Activated naive CD4-positive, alpha-beta T cell treated with anti-CD3 and anti-CD28 coated beads for 36 hours (primary cell): ENCODE results near the gene CMTM2. TPM values are rescaled to one million over a fixed set of nuclear protein-coding genes. Genes with fewer than 3 reads are reported as not detected.
"Not testable (repeated sequence)": the region's sequence is repeated elsewhere in the genome, so short reads cannot be mapped to it uniquely, and the experiment has no call there.

Experiments used
- CTCF ChIA-PET: fragments of 350-600 bp; sonication (Branson Sonifier 250); formaldehyde crosslinking; loops from one replicate; lab custom pipeline; 2021; ENCODE audit warnings: antibody characterized with exemption; lab: Charles Lee
- DNase-seq: peaks from one replicate; pipeline ENCODE4 v3.0.0-alpha.2; 2020
- H3K27ac Mint-ChIP-seq: one replicate; pipeline ENCODE4 v1.8.0; 2021; ENCODE audit warnings: mild to moderate bottlenecking, mixed read lengths
- H3K27me3 Mint-ChIP-seq: one replicate; pipeline ENCODE4 v1.8.0; 2021; ENCODE audit warnings: low read depth, mixed read lengths
- H3K36me3 Mint-ChIP-seq: one replicate; pipeline ENCODE4 v1.8.0; 2021; ENCODE audit warnings: low read depth, mixed read lengths
- H3K4me1 Mint-ChIP-seq: one replicate; pipeline ENCODE4 v1.8.0; 2021; ENCODE audit warnings: low read depth, mixed read lengths
- H3K4me3 Mint-ChIP-seq: one replicate; pipeline ENCODE4 v1.8.0; 2021; ENCODE audit warnings: mild to moderate bottlenecking, moderate library complexity, mixed read lengths
- H3K9me3 Mint-ChIP-seq: one replicate; pipeline ENCODE4 v1.8.0; 2021; ENCODE audit warnings: mixed read lengths
- intact Hi-C: fragments of 100-400 bp; cut with micrococcal nuclease; formaldehyde crosslinking; loops from one replicate; pipeline ENCODE4 v1.15.1; 2023
- total RNA-seq, 2 experiments: library from RNA; stranded (reverse); gene quantifications; one replicate each; pipeline ENCODE4 v1.2.3, GENCODE V29; 2021

Gene CMTM2
- total RNA-seq, 2 experiments from 2014 or later = not detected

DNA sequence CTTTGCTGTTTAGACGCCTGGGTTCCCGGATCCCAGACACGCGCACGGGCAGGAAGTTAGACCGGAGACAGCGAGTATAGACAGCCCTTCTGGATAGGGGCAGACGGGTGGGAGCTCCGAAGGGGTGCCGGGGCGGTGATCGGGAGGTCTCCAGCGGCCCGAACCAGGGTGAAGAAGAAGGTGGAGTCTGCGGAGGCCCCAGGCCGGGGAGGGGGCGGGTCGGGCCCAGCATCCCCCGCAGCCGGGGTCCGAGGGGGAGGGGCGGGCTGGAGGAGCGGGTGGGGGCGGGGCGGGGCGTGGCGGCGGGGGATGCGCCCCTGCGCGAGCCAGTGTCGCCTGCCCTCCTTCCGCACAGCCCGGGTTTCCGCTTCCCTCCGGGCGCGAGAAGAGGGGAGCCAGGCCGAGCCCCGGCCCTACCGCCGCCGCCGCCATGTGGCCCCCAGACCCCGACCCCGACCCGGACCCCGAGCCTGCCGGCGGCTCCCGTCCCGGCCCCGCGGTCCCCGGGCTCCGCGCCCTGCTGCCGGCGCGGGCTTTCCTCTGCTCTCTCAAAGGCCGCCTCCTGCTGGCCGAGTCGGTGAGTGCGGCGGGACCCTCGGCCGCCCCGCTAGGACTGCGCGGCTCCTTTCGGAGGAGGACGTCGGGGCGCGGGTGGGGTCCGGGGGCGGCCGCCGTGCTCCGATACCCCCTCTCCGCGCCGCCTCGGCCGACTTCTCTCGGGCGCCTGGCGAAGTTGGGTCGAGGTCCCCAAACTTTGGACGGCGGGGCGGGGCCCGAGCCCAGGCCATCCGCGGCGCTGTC is 25.3 kb downstream of the CMTM2 start, which contains the start of gene CMTM3:
Gene CMTM3 (plus strand): TSS at position 329 of the 801 bp plus-strand sequence. CDS start 102 bp downstream, at position 431.
- Mint-ChIP-seq H3K27me3 (no peaks in the 10 kb centered on the region), H3K4me3 (peak within 1 kb of the TSS; percentile 90), H3K27ac (peak within 1 kb of the TSS; percentile 85), H3K9me3 (peaks cover 11% of the 10 kb centered on the region), H3K36me3 (peaks cover 2% of the 10 kb centered on the region), H3K4me1 (peaks cover 40% of the 10 kb centered on the region)
- peak; percentile 70 for DNase-seq
- intact Hi-C loops = loop anchor here (1.0 kb wide), 5 partner anchors 14 to 196 kb away; partner anchors contain the start of gene CKLF
- CTCF ChIA-PET = interaction anchor here (0.5 to 2.2 kb wide), 10 partner anchors 11 to 199 kb away, joined by 3 to 14 read pairs (median 4); no protein-coding TSS in a partner anchor

DNA sequence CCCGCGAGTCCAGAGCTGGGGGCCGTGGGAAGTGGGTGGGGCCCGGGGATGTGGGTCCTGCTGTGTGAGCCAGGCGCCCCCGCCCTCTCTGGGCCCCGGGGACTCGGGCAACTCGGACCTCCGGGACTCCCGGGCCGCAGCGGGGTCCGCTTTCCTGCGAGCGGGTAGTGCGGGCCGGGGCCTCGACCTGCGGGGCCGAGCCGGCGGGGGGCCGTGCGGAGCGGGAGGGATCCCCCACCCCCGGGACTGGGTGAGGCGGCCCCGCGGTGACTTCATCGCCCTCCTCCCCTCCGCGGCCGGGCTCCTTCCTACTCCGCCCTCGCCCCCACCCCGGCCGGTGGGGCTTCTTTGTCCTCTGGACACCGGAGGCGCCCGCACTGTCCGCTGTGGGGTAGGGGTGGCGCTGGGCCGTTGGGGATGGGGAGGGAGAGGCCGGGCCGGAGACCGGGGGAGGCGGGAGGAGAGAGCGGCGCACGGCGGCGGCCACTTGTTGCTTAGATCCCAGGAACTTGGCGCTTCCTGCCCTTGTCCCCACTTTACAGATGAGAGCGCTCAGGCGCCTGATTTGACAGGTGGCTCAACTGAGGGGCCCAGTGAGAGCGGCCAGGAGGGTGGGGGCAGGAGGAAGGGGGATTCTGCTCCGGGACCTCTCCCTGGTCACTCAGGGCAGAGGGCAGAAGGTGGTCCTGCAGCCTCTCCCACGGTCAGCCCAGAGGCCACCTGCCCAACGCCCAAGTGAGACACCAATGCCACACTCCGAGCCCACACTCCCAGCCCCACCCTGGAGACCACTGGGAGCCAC is 26.1 kb downstream of the CMTM2 start:
- CTCF ChIA-PET = interaction anchor here (1.0 to 3.4 kb wide), 5 partner anchors 40 to 129 kb away, joined by 3 to 17 read pairs (median 4); no protein-coding TSS in a partner anchor
- peaks cover 11% of the 10 kb centered on the region for H3K9me3 Mint-ChIP-seq
- peaks cover 8% of the 10 kb centered on the region for H3K36me3 Mint-ChIP-seq
- intact Hi-C loops = loop anchor here (1.0 kb wide), 2 partner anchors 15 to 43 kb away; no protein-coding TSS in a partner anchor
- peak overlapping the region; percentile 74 for H3K4me3 Mint-ChIP-seq
- H3K4me1 Mint-ChIP-seq = peaks cover 35% of the 10 kb centered on the region
- H3K27me3 Mint-ChIP-seq = no peaks in the 10 kb centered on the region
- DNase-seq = peak; percentile 48
- peak overlapping the region; percentile 24 for H3K27ac Mint-ChIP-seq

DNA sequence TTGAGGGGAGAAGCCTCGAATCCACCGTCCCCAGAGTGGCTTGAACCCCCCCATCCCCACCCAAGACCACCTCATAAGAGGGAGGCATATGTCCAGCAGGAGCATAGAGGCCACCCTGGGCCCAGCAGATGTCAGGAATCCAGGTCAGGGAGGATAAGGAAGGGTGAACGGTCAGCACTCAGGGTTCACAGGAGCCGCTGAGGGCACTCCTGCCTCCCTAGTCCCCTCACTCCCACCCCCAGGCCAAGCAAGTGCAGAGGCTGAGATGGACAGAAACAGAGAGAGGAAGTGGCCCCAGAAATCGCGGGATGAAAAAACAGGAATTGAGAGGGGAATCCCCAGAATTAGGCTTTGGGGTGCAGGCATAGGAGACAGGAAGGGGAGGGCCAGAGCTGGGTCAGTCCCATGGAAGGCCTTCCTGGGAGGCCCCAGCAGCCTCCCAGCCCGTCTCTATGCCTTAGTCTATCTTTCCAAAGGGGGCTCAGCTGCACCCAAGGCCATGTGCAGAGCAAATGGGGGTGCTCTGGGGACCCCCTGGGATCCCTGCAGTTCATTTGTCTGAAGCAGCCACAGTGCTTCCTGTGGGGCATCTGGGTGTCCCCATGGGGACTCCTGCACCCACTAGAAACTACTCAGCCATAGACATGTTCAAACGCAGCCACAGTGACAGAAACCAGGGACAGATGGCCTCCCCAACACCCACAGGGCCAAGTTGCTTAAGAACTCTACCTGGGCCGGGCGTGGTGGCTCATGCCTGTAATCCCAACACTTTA is 26.9 kb downstream of the CMTM2 start:
- Mint-ChIP-seq H3K4me1 (peaks cover 33% of the 10 kb centered on the region), H3K9me3 (peaks cover 5% of the 10 kb centered on the region), H3K4me3 (peak overlapping the region; percentile 74), H3K27me3 (no peaks in the 10 kb centered on the region), H3K27ac (peak overlapping the region; percentile 24), H3K36me3 (peaks cover 9% of the 10 kb centered on the region)
- intact Hi-C loops = loop anchor here (1.0 kb wide), 2 partner anchors 16 to 44 kb away; no protein-coding TSS in a partner anchor
- peak; percentile 46 for DNase-seq
- CTCF ChIA-PET = interaction anchor here (0.8 to 3.4 kb wide), 3 partner anchors 11 to 201 kb away, joined by 3 to 17 read pairs (median 6); no protein-coding TSS in a partner anchor

DNA sequence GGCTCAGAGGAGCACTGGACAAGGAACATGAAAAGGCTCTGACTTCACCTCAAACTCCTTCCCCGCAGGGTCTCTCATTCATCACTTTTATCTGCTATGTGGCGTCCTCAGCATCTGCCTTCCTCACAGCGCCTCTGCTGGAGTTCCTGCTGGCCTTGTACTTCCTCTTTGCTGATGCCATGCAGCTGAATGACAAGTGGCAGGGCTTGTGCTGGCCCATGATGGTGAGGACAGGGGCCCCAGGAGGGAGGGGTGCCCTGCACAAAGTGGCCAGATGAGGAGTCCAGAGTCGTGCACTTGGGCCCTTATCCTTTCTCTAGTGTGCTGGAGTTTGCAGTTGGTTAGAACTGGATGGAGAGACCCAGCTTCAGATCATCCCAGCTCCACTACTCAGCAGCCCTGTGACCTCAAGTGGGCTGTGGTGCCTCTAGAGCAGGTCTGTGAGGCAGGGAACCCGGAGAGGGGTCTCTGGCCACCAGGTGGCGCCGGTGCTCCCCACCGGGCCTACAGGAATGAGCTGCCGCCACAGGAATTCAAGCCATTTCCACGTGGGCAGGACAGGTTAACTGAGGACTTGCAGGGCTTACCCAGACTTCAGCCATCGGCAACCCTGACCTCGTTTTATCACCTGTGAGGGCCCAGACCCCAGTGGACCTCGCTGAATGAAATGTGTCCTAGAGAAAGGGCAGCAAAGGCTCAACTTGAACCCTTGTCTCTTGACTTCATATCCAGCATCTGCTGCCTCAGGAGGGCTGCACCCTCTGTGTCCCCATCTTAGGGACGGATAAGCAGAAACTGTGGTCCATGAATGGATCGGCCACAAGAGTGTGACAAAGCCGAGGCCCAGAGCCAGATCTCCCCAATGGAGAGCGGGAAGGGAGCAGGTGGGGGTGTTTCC is 29.2 kb downstream of the CMTM2 start:
- Mint-ChIP-seq H3K27me3 (no peaks in the 10 kb centered on the region), H3K27ac (no peak overlapping the region), H3K36me3 (peaks cover 16% of the 10 kb centered on the region), H3K4me3 (no peak overlapping the region), H3K9me3 (no peaks in the 10 kb centered on the region), H3K4me1 (peaks cover 33% of the 10 kb centered on the region)
- CTCF ChIA-PET = interaction anchor here (0.8 to 3.4 kb wide), 41 partner anchors 9 to 264 kb away, joined by 3 to 17 read pairs (median 4); partner anchors contain the start of genes CKLF, CMTM1, NAE1 and TK2
- intact Hi-C loops = loop anchor here (1.0 kb wide), 6 partner anchors 43 to 265 kb away; partner anchors contain the start of genes CMTM4 and DYNC1LI2
- DNase-seq = peak; percentile 89

DNA sequence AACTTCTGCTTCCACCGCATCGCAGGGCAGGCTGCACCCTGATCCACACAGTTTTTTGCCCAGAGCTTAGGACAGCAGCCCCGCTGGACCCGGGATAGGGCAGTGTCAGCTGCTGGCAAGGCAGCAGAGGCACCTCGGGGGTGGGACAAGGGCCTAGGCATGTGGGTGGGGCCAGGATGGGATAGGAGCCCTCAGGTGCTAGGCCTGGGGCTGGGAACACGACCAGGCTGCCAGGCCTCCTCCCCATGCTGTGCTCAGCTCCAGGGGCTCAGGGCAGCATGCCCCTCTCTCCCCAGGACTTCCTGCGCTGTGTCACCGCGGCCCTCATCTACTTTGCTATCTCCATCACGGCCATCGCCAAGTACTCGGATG is 29.9 kb downstream of the CMTM2 start:
- CTCF ChIA-PET = interaction anchor here (0.8 to 3.4 kb wide), 29 partner anchors 9 to 264 kb away, joined by 3 to 17 read pairs (median 4); partner anchors contain the start of genes CKLF and NAE1
- Mint-ChIP-seq H3K27me3 (no peaks in the 10 kb centered on the region), H3K36me3 (peaks cover 16% of the 10 kb centered on the region), H3K27ac (no peak overlapping the region), H3K4me1 (peaks cover 27% of the 10 kb centered on the region), H3K4me3 (no peak overlapping the region), H3K9me3 (no peaks in the 10 kb centered on the region)
- DNase-seq = no peak
- intact Hi-C loops = no loop called here

DNA sequence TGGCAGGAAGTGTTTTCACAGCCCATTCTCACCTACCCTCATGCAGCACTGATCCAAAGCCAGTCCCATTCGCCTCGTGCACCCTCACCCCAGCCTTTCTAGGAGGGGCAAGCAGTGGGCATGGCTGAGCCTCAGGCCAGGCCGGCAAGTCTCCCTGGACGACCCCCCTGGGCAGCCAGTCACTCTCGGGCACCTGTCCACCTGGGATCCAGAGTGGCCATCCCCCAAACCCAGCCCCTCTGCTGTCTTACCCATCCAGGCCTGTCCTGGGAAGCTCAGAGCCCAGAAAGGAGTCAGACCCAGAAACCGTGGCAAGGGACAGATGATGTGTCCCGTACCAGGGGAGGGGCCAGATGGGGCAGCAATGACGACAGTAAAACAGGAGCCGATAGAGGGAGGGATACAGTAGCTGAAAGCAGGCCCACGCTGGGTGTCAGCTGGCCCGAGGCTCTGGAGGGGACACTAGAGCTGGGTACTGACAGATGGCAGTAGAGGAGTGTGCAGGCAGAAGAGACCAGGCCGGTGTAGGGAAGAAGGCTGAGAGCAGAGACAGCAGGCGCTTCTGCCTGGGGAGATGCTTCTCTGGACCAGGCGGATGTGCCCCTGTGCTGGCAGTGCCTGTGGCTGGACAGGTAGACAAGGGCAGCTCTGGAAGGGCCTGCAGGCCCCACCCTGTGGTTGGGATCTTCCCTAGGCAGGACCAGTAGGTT is 31.0 kb downstream of the CMTM2 start:
- intact Hi-C loops = no loop called here
- no peak for DNase-seq
- Mint-ChIP-seq H3K27ac (no peak overlapping the region), H3K27me3 (no peaks in the 10 kb centered on the region), H3K36me3 (peaks cover 16% of the 10 kb centered on the region), H3K9me3 (no peaks in the 10 kb centered on the region), H3K4me1 (peaks cover 27% of the 10 kb centered on the region), H3K4me3 (no peak overlapping the region)
- CTCF ChIA-PET = interaction anchor here (0.6 to 2.0 kb wide), 4 partner anchors 10 to 260 kb away, joined by 3 to 8 read pairs (median 4); partner anchors contain the start of gene NAE1

DNA sequence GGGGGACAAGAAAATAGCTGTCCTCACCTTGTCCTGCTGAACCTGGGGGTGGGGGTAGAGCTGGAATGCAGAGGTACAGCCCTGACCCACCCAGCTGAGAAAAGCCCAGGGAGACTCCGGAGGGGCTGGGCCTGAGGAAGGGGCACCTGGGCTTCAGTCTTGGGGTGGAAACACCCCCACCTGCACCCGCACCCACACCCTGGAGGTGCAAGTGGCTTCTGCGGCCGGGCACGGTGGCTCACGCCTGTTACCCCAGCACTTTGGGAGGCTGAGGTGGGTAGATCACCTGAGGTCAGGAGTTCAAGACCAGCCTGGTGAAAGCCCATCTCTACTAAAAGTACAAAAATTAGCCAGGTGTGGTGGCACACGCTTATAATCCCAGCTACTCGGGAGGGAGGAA is 32.6 kb downstream of the CMTM2 start:
- Mint-ChIP-seq H3K36me3 (peaks cover 16% of the 10 kb centered on the region), H3K4me1 (peaks cover 17% of the 10 kb centered on the region)
- CTCF ChIA-PET, intact Hi-C loops, DNase-seq, H3K27ac Mint-ChIP-seq, H3K27me3 Mint-ChIP-seq, H3K4me3 Mint-ChIP-seq, H3K9me3 Mint-ChIP-seq: not testable (repeated sequence)

DNA sequence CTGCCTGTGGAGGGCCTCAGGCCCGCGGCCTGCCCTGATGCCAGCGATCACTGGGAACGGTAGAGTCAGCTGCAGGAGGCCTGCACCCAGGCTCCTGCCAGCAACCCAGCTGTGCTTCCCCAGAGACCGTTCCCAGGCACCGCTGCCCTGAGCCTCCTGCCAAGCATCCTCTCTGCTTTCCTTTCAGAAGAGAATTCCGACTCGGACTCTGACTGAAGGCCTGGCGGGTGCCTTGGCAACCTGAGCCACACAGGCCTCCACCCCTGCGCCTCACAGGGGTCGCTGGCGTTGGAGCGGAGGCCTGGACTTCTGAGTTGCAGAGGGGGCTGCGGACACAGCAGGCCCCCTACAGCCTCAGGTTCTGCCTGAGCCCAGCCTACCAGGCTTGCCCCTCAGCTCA is 33.2 kb downstream of the CMTM2 start:
- Mint-ChIP-seq H3K9me3 (no peaks in the 10 kb centered on the region), H3K27ac (no peak overlapping the region), H3K4me3 (no peak overlapping the region), H3K4me1 (peaks cover 11% of the 10 kb centered on the region), H3K36me3 (peaks cover 16% of the 10 kb centered on the region), H3K27me3 (no peaks in the 10 kb centered on the region)
- DNase-seq = no peak
- intact Hi-C loops = no loop called here
- CTCF ChIA-PET = no interaction called here

DNA sequence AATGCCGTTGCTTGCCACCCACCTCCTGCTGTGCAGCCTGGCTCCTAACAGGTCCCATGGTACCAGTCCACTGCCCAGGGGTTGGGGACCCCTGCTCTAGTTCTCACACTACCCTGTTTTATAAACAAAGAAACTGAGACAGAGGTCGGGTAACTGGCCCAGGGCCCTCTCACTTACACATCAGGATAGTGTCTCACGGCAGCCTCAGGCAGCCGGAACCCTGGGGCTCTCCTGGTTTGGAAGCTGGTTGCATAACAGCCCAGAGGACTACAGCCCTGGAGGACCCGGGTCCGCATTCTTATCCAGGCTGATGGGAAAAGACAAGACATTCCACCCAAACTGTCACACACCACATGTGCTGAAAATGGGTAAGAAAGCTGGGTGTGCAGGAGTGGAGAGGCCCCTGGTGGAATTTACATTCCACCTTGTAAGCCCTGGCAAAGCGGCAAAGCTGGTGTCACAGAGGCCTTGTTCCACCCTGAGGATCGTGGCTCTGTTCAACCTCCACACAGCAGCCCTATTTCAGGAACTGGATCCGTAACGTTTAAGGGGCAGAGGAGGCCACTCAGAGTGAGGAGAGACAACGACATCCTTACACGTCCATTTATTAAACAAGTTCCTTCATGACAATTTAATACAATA is 35.0 kb downstream of the CMTM2 start:
- Mint-ChIP-seq H3K4me3 (no peak overlapping the region), H3K27me3 (no peaks in the 10 kb centered on the region), H3K27ac (no peak overlapping the region), H3K4me1 (no peaks in the 10 kb centered on the region), H3K9me3 (no peaks in the 10 kb centered on the region), H3K36me3 (peaks cover 15% of the 10 kb centered on the region)
- CTCF ChIA-PET = interaction anchor here (1.0 kb wide), 1 partner anchor 51 kb away, joined by 3 read pairs; no protein-coding TSS in a partner anchor
- DNase-seq = no peak
- intact Hi-C loops = no loop called here

DNA sequence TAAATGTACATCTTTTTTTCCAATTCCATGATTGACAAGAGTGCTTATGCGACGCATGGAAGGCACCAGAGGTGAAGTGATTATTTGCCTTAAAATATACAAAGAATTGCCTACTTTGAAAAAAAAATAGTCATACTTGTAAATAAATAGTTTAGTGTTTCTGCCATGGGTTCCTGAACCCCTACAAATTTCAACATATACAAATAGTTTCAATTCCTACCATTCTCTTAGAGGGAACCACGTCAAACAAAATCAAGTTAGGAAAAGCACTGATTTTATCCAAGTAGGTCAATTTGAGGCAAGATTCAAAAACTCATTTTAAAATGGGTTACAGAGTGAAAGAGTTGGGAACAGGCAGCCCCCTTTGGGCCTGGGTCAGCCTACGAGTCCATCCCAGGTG is 36.9 kb downstream of the CMTM2 start:
- CTCF ChIA-PET = no interaction called here
- Mint-ChIP-seq H3K27me3 (no peaks in the 10 kb centered on the region), H3K4me3 (no peak overlapping the region), H3K27ac (no peak overlapping the region), H3K9me3 (no peaks in the 10 kb centered on the region), H3K36me3 (peaks cover 8% of the 10 kb centered on the region), H3K4me1 (peaks cover 2% of the 10 kb centered on the region)
- DNase-seq = no peak
- intact Hi-C loops = no loop called here
